Chondrocyte (in vitro differentiated cells): ENCODE results near the gene SMARCD3. TPM values are rescaled to one million over a fixed set of nuclear protein-coding genes. Genes with fewer than 3 reads are reported as not detected.

ENCODE experiments used
- DNase-seq: peaks from one replicate; pipeline ENCODE4 v3.0.0; 2021; ENCODE audit warnings: mixed read lengths, low spot score
- H3K27ac Mint-ChIP-seq: one replicate; pipeline ENCODE4 v1.8.0; 2021; ENCODE audit warnings: mild to moderate bottlenecking, moderate library complexity, mixed read lengths; ENCODE audit not compliant: unreplicated experiment
- H3K27me3 Mint-ChIP-seq: 2 replicates; pipeline ENCODE4 v1.8.0; 2021; ENCODE audit warnings: low read depth, mixed read lengths
- H3K36me3 Mint-ChIP-seq: 2 replicates; pipeline ENCODE4 v1.8.0; 2021; ENCODE audit warnings: low read depth, mixed read lengths
- H3K4me1 Mint-ChIP-seq: 2 replicates; pipeline ENCODE4 v1.8.0; 2021; ENCODE audit warnings: low read depth, mild to moderate bottlenecking, mixed read lengths
- H3K4me3 Mint-ChIP-seq: one replicate; pipeline ENCODE4 v1.8.0; 2021; ENCODE audit warnings: mild to moderate bottlenecking, moderate library complexity, mixed read lengths; ENCODE audit not compliant: unreplicated experiment
- H3K9me3 Mint-ChIP-seq: 2 replicates; pipeline ENCODE4 v1.8.0; 2021; ENCODE audit warnings: low read depth, mixed read lengths
- CTCF ChIP-seq: fragments of 200-600 bp; sonication (generic); IDR thresholded peaks from 2 replicates; pipeline ENCODE4 v1.5.0; 2021; ENCODE audit warnings: antibody characterized with exemption, mild to moderate bottlenecking, moderate library complexity
- total RNA-seq: library from RNA; stranded (reverse); gene quantifications from 3 replicates; pipeline ENCODE4 v1.2.1, GENCODE V29; 2021

SMARCD3 gene
- total RNA-seq, 1 donor from 2014 or later: 120 TPM

- Mint-ChIP-seq H3K36me3 (peaks cover 24% of the 10 kb centered on the region), H3K4me1 (no peaks in the 10 kb centered on the region), H3K27me3 (no peaks in the 10 kb centered on the region), H3K27ac (no peak overlapping the region), H3K9me3 (no peaks in the 10 kb centered on the region), H3K4me3 (no peak overlapping the region)
- no peak for DNase-seq
- TF ChIP-seq CTCF: no peak
These were observed 35.9 kb downstream of the SMARCD3 start for GRCh38 chr7:151212626-151213025.

- H3K4me3 Mint-ChIP-seq: no peak overlapping the region
- peaks cover 23% of the 10 kb centered on the region for H3K36me3 Mint-ChIP-seq
- no peaks in the 10 kb centered on the region for H3K9me3 Mint-ChIP-seq
- peaks cover 5% of the 10 kb centered on the region for H3K27me3 Mint-ChIP-seq
- no peak overlapping the region for H3K27ac Mint-ChIP-seq
- no peaks in the 10 kb centered on the region for H3K4me1 Mint-ChIP-seq
- TF ChIP-seq CTCF: no peak
- no peak for DNase-seq
These were observed 37.2 kb downstream of the SMARCD3 start for GRCh38 chr7:151211155-151211772.

- H3K36me3 Mint-ChIP-seq: peaks cover 19% of the 10 kb centered on the region
- H3K9me3 Mint-ChIP-seq: no peaks in the 10 kb centered on the region
- no peak for DNase-seq
- H3K27me3 Mint-ChIP-seq: peaks cover 11% of the 10 kb centered on the region
- no peak within 1 kb of the TSS for H3K4me3 Mint-ChIP-seq
- H3K27ac Mint-ChIP-seq: no peak within 1 kb of the TSS
- no peaks in the 10 kb centered on the region for H3K4me1 Mint-ChIP-seq
- TF ChIP-seq CTCF: no peak
These were observed 38.2 kb downstream of the SMARCD3 start, which contains the start of gene H2BK1 for GRCh38 chr7:151210087-151210854. Gene H2BK1 (minus strand): TSS chr7:151210488. CDS start chr7:151210318, 170 bp downstream.

GRCh38 chr7:151209588-151209987, 38.9 kb downstream of the SMARCD3 start:
- Mint-ChIP-seq H3K4me1 (no peaks in the 10 kb centered on the region), H3K27ac (no peak overlapping the region), H3K27me3 (peaks cover 16% of the 10 kb centered on the region), H3K9me3 (no peaks in the 10 kb centered on the region), H3K36me3 (peaks cover 13% of the 10 kb centered on the region), H3K4me3 (no peak overlapping the region)
- DNase-seq: no peak
- TF ChIP-seq CTCF: no peak

- no peak for TF ChIP-seq CTCF
- no peak overlapping the region for H3K27ac Mint-ChIP-seq
- H3K27me3 Mint-ChIP-seq: peaks cover 21% of the 10 kb centered on the region
- H3K36me3 Mint-ChIP-seq: peaks cover 7% of the 10 kb centered on the region
- H3K4me1 Mint-ChIP-seq: no peaks in the 10 kb centered on the region
- DNase-seq: no peak
- H3K9me3 Mint-ChIP-seq: no peaks in the 10 kb centered on the region
- no peak overlapping the region for H3K4me3 Mint-ChIP-seq
These were observed 40.1 kb downstream of the SMARCD3 start for GRCh38 chr7:151208253-151208862.
